ENCODE measurements around the gene RCBTB1.

DNA sequence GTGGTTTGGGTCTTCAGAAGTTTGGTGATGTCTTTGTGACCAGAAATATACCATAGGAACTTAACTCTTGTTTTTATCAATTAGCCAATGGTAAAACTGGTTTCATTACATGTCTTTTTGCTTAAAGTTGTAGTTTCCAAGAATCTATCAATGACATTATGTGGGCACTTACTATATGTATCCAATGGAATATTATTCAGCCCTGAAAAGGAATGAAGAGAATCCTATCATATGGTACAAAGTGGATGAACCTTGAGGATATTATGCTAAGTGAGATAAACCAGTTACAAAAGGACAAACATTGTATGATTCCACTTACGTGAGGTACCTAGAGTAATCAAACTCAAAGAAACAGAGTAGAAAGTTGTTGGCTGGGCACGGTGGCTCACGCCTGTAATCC, 26.4 kb downstream of the RCBTB1 start:
- TF ChIP-seq, protein P1, sequence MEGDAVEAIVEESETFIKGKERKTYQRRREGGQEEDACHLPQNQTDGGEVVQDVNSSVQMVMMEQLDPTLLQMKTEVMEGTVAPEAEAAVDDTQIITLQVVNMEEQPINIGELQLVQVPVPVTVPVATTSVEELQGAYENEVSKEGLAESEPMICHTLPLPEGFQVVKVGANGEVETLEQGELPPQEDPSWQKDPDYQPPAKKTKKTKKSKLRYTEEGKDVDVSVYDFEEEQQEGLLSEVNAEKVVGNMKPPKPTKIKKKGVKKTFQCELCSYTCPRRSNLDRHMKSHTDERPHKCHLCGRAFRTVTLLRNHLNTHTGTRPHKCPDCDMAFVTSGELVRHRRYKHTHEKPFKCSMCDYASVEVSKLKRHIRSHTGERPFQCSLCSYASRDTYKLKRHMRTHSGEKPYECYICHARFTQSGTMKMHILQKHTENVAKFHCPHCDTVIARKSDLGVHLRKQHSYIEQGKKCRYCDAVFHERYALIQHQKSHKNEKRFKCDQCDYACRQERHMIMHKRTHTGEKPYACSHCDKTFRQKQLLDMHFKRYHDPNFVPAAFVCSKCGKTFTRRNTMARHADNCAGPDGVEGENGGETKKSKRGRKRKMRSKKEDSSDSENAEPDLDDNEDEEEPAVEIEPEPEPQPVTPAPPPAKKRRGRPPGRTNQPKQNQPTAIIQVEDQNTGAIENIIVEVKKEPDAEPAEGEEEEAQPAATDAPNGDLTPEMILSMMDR (IDR thresholded peaks at IDR 0.05) = no peak
- TF ChIP-seq POLR2A (IDR thresholded peaks at IDR 0.05) (no peak), EP300 (IDR thresholded peaks at IDR 0.05) (no peak)
